GM12878 (cell line): Measurements from ENCODE around the gene ENOPH1. TPM values are rescaled to one million over a fixed set of nuclear protein-coding genes. Genes with fewer than 3 reads are reported as not detected.

Experiments used
- BCL3 ChIP-seq: IDR thresholded peaks from 2 replicates; pipeline ENCODE4 v1.6.1; 2011; ENCODE audit warnings: borderline replicate concordance, low read depth, mild to moderate bottlenecking, moderate library complexity, low read length; ENCODE audit not compliant: insufficient read depth, poor library complexity, severe bottlenecking
- CBFB ChIP-seq: IDR thresholded peaks from 2 replicates; pipeline ENCODE4 v1.6.1; 2016; ENCODE audit warnings: antibody characterized with exemption, low read depth
- CREB1 ChIP-seq: IDR thresholded peaks from 2 replicates; pipeline ENCODE4 v1.6.1; 2012; ENCODE audit warnings: low read depth, mild to moderate bottlenecking, inconsistent platforms
- CUX1 ChIP-seq: IDR thresholded peaks from 2 replicates; pipeline ENCODE4 v1.6.1; 2012; ENCODE audit warnings: improper control_type of control experiment, low read depth, low read length; ENCODE audit not compliant: insufficient replicate concordance
- EED ChIP-seq: sonication (generic); IDR thresholded peaks from 2 replicates; pipeline ENCODE4 v1.6.1; 2016; ENCODE audit warnings: antibody characterized with exemption, low read depth
- ESRRA ChIP-seq: IDR thresholded peaks from 2 replicates; pipeline ENCODE4 v1.6.1; 2012; ENCODE audit warnings: mild to moderate bottlenecking, low read length, improper control_type of control experiment
- GABPA ChIP-seq: IDR thresholded peaks from 2 replicates; pipeline ENCODE4 v1.6.1; 2014; ENCODE audit warnings: antibody characterized with exemption, low read depth, mild to moderate bottlenecking, inconsistent platforms
- IRF4 ChIP-seq: IDR thresholded peaks from 2 replicates; pipeline ENCODE4 v1.6.1; 2011; ENCODE audit warnings: low read depth, low read length
- NBN ChIP-seq: fragments of 450-650 bp; IDR thresholded peaks from 2 replicates; pipeline ENCODE4 v1.6.1; 2016
- NR2F1 ChIP-seq: fragments of 450-650 bp; conservative IDR thresholded peaks from 2 replicates; pipeline ENCODE4 v1.6.1; 2017; ENCODE audit warnings: mild to moderate bottlenecking
- NRF1 ChIP-seq: conservative IDR thresholded peaks from 2 replicates; pipeline ENCODE4 v1.6.1; 2011; ENCODE audit warnings: mild to moderate bottlenecking, low read depth, low read length, improper control_type of control experiment
- RFX5 ChIP-seq: IDR thresholded peaks from 2 replicates; pipeline ENCODE4 v1.6.1; 2011; ENCODE audit warnings: low read depth, low read length, improper control_type of control experiment
- RUNX3 ChIP-seq: IDR thresholded peaks from 2 replicates; pipeline ENCODE4 v1.6.1; 2012; ENCODE audit warnings: low read length, inconsistent platforms
- TCF12 ChIP-seq: IDR thresholded peaks from 2 replicates; pipeline ENCODE4 v1.6.1; 2011; ENCODE audit warnings: low read depth, mild to moderate bottlenecking, low read length
- WRNIP1 ChIP-seq: IDR thresholded peaks from 2 replicates; pipeline ENCODE4 v1.6.1; 2011; ENCODE audit warnings: low read depth, low read length, improper control_type of control experiment, borderline replicate concordance
- YBX1 ChIP-seq: fragments of 450-650 bp; IDR thresholded peaks from 2 replicates; pipeline ENCODE4 v1.6.1; 2016; ENCODE audit warnings: antibody characterized with exemption
- ZNF217 ChIP-seq: fragments of 450-650 bp; IDR thresholded peaks from 2 replicates; pipeline ENCODE4 v1.6.1; 2017; ENCODE audit warnings: antibody characterized with exemption, mild to moderate bottlenecking
- ZNF274 ChIP-seq: IDR thresholded peaks from one replicate; pipeline ENCODE4 v1.8.0; 2011; ENCODE audit not compliant: insufficient read length, insufficient read depth
- ZSCAN29 ChIP-seq: fragments of 450-650 bp; IDR thresholded peaks from 2 replicates; pipeline ENCODE4 v1.6.1; 2017; ENCODE audit warnings: mild to moderate bottlenecking, moderate library complexity
- polyA plus RNA-seq, 11 experiments: library from polyadenylated mRNA; depleted of rRNA in 4 of 11; unstranded in 6 of 11; stranded (reverse) in 5 of 11; fragments of >200 nt; fragmentation: Nextera tagmentation in 4 of 11; fragmentation: Illumina TruSeq in 1 of 11; extraction: Ambion mirVana in 4 of 11; extraction: Trizol in 1 of 11; gene quantifications; 1 replicate in 1 of 11; 2 replicates in 10 of 11; pipeline versions ENCODE4 v1.2.1 to v1.2.3, GENCODE V29; 2011 to 2016; ENCODE audit warnings: inconsistent platforms in 2 of 11, missing spikeins in 2 of 11, low read depth in 1 of 11
- total RNA-seq, 4 experiments: library from RNA; depleted of rRNA in 3 of 4; stranded (reverse); fragments of >200 nt in 3 of 4; fragmentation: Illumina TruSeq in 1 of 4; extraction: Trizol in 1 of 4; gene quantifications; 2 replicates each; pipeline versions ENCODE4 v1.2.1 to v1.2.3, GENCODE V29; 2013 to 2021
- TF ChIP-seq, protein P1 (sequence below): fragments of 450-650 bp; conservative IDR thresholded peaks from 2 replicates; pipeline ENCODE4 v1.6.1; 2017; ENCODE audit warnings: mild to moderate bottlenecking, moderate library complexity
- TF ChIP-seq, protein P2 (sequence below), 3 experiments: IDR thresholded peaks in 2 of 3; conservative IDR thresholded peaks in 1 of 3; 2 replicates each; pipeline ENCODE4 v1.5.1; 2011; ENCODE audit warnings: low read depth in 3 of 3, low read length in 3 of 3, mild to moderate bottlenecking in 3 of 3, control low read depth in 2 of 3, moderate library complexity in 2 of 3, inconsistent platforms in 1 of 3, mixed read lengths in 1 of 3; ENCODE audit not compliant: control insufficient read depth in 2 of 3, insufficient read depth in 1 of 3; ENCODE audit errors: extremely low read depth in 1 of 3

Gene ENOPH1
- total and polyA plus RNA-seq, 10 of the 15 experiments (the other 5 are each of a cell fraction or from before 2014, with no cell fraction given), result 24.4 to 83.6 (median 46.7) TPM

- TF ChIP-seq, protein P1, sequence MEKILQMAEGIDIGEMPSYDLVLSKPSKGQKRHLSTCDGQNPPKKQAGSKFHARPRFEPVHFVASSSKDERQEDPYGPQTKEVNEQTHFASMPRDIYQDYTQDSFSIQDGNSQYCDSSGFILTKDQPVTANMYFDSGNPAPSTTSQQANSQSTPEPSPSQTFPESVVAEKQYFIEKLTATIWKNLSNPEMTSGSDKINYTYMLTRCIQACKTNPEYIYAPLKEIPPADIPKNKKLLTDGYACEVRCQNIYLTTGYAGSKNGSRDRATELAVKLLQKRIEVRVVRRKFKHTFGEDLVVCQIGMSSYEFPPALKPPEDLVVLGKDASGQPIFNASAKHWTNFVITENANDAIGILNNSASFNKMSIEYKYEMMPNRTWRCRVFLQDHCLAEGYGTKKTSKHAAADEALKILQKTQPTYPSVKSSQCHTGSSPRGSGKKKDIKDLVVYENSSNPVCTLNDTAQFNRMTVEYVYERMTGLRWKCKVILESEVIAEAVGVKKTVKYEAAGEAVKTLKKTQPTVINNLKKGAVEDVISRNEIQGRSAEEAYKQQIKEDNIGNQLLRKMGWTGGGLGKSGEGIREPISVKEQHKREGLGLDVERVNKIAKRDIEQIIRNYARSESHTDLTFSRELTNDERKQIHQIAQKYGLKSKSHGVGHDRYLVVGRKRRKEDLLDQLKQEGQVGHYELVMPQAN, result peak; percentile 83
- TF ChIP-seq EED (0 out of 2 replicates have a peak, but pooled peaks have one; percentile 23), ZSCAN29 (no peak), CREB1 (peak; percentile 74), RUNX3 (no peak; the same call in 1 of the 2 replicates), TCF12 (no peak), NR2F1 (peak; percentile 87), CUX1 (no peak), ZNF217 (no peak), ZNF274 (no peak), BCL3 (no peak), RFX5 (no peak), CBFB (peak; percentile 66; the same call in 1 of the 2 replicates), ESRRA (no peak), NBN (no peak), GABPA (peak; percentile 64; the same call in 1 of the 2 replicates), IRF4 (no peak), WRNIP1 (no peak), YBX1 (no peak), NRF1 (no peak)
- TF ChIP-seq, protein P2, sequence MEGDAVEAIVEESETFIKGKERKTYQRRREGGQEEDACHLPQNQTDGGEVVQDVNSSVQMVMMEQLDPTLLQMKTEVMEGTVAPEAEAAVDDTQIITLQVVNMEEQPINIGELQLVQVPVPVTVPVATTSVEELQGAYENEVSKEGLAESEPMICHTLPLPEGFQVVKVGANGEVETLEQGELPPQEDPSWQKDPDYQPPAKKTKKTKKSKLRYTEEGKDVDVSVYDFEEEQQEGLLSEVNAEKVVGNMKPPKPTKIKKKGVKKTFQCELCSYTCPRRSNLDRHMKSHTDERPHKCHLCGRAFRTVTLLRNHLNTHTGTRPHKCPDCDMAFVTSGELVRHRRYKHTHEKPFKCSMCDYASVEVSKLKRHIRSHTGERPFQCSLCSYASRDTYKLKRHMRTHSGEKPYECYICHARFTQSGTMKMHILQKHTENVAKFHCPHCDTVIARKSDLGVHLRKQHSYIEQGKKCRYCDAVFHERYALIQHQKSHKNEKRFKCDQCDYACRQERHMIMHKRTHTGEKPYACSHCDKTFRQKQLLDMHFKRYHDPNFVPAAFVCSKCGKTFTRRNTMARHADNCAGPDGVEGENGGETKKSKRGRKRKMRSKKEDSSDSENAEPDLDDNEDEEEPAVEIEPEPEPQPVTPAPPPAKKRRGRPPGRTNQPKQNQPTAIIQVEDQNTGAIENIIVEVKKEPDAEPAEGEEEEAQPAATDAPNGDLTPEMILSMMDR (IDR thresholded peaks at IDR 0.05 in 2 of 3, conservative IDR thresholded peaks at IDR 0.05 in 1 of 3; ENCODE audit: control insufficient read depth in 2 of 3, extremely low read depth in 1 of 3, insufficient read depth in 1 of 3, low read depth in 3 of 3, low read length in 3 of 3), result no peak
Observed at GRCh38 chr4:82430193-82430963, at the start of gene ENOPH1, which contains the start of gene HNRNPDL (continued).
